Measurements from ENCODE around the gene TWF2.

TWF2 gene

GRCh38 chr3:52183786-52184445 lies 55.0 kb downstream of the TWF2 start:
- no peak for TF ChIP-seq CTCF (IDR thresholded peaks at IDR 0.05)

- TF ChIP-seq CTCF (IDR thresholded peaks at IDR 0.05): no peak
Measured at GRCh38 chr3:52182691-52183090, 56.3 kb downstream of the TWF2 start.

- no peak for TF ChIP-seq CTCF (IDR thresholded peaks at IDR 0.05)
Measured at GRCh38 chr3:52182196-52182595, 56.8 kb downstream of the TWF2 start.

GRCh38 chr3:52181543-52181942 lies 57.4 kb downstream of the TWF2 start:
- no peak for TF ChIP-seq CTCF (IDR thresholded peaks at IDR 0.05)
